Frontal cortex (tissue), 4 donors: ENCODE measurements around the gene CTNNAL1. TPM values are rescaled to one million over a fixed set of nuclear protein-coding genes. Genes with fewer than 3 reads are reported as not detected.

Experiments used
- DNase-seq, 2 donors: peaks; one replicate each; pipeline ENCODE4 v3.0.0; 2012; ENCODE audit warnings: low spot score in 2 of 2
- FAIRE-seq: peaks from 2 replicates; lab custom pipeline; 2012; peaks lifted over from hg19 to GRCh38; lab: Jason Lieb, UNC
- small RNA-seq: library from RNA; depleted of rRNA; stranded (forward); fragments of <200 nt; gene quantifications from one replicate; pipeline ENCODE3, GENCODE V24; 2014
- total RNA-seq: library from RNA; depleted of rRNA; stranded (reverse); fragments of >200 nt; gene quantifications from one replicate; pipeline ENCODE4 v1.2.3, GENCODE V29; 2014
- donor health status: control.
- donor health status: control.
- donor health status: control.

The CTNNAL1 gene
- total RNA-seq, 1 donor from 2014 or later = 7.3 TPM

DNA sequence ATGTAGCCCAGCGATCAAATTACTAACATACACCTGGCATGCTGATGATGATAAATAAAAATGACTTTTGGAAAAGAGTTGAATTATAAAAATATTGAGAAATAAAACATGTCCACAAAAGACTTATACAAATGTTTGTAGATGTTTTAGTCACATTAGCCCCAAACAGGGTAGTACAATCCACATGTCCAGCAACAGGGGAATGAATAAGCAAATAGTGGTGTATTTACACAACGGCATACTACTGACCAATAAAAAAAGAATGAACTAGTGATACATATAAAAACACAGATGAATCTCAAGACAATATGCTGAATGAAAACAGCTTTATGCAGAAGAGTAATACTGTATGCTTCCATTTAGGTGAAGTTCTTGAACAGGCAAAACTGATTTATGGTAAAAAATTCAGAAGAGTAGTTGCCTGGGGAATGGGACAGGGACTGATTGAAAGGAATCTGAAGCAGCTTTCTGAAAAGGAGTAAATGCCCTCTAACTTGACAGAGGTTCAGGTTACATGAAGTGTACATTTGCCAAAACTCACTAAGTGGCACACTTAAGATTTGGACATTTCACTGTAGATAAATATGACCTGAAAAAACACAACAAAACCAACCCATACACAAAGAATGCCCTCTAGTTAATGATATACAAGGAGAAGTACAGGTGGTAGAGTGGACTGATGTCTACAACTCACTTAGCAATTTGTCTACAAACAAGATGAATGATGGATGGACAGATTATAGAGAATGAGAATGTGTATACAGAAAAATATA lies 115.8 kb downstream of the CTNNAL1 start:
- DNase-seq (no peak), FAIRE-seq (no peak)

DNA sequence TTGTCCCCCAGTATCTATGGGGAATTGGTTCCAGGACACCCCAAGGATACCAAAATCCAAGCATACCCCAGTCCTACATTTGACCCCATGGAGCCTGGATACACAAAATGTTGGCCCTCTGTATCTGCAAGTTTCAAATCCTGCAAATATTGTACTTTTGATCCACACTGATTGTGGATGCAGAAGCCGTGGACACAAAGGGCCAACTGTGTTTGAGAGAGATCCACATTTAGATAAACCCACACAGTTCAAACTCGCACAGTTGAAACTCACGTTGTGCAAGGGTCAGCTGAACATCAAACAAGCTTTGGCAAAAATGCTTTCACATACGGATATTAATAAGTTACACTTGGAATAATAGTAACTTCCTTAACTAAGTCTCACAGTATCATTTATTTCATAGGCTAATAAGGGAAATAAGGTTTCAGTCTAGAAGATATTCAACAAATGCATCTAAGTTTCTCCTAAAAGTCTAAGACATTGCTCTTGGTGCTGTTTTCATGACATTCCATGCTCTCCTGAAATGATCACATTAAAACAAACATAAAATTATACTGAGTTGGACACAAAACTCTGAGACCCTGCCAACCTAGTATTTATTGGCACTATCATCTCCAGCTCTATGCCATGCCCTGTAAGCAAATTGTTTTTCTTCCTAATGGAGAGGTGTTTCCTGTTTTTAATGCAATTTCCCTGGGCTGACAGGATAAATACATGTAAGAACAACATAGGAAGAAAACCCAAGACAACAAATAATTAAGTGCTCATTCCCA lies 118.9 kb downstream of the CTNNAL1 start:
- FAIRE-seq (no peak), DNase-seq (no peak)

Small RNAs within 50 kb of the gene (small RNA-seq; reads per million reads assigned to genes)
- gene MIR32 (4.0 reads per million, percentile 90 among the genes with 10 or more reads in this experiment), gene RF00019 (not detected)

Other genes starting within 250 kb of the CTNNAL1 start
- not detected for gene ACTL7B, start 157.5 kb downstream of the CTNNAL1 start, total RNA-seq
- gene ACTL7A, start 151.2 kb downstream of the CTNNAL1 start, total RNA-seq = not detected
- gene ELP1, start 79.4 kb downstream of the CTNNAL1 start, total RNA-seq = 51.8 TPM
- 6.5 TPM for gene ABITRAM, start 79.1 kb downstream of the CTNNAL1 start, total RNA-seq
- gene TMEM245, start 106.4 kb upstream of the CTNNAL1 start, total RNA-seq = 67.3 TPM
- 66.9 TPM for gene FRRS1L, start 153.8 kb upstream of the CTNNAL1 start, total RNA-seq